ENCODE results near the gene LRRTM2.

The LRRTM2 gene

GRCh38 chr5:138883211-138883610, 8.1 kb upstream of the LRRTM2 start:
- H3K27ac ChIP-seq (ENCODE audit: low read depth, low read length) = peak overlapping the region; percentile 74
- no peaks in the 10 kb centered on the region for H3K27me3 ChIP-seq (ENCODE audit: control insufficient read depth, insufficient read depth, low read length)
- H3K36me3 ChIP-seq (ENCODE audit: control insufficient read depth, insufficient read depth, low read length) = peaks cover 24% of the 10 kb centered on the region
- H3K9ac ChIP-seq (ENCODE audit: low read length) = no peak overlapping the region
- no peak overlapping the region for H3K4me3 ChIP-seq (ENCODE audit: low read depth, low read length)
- no peaks in the 10 kb centered on the region for H3K9me3 ChIP-seq (ENCODE audit: control insufficient read depth, insufficient read depth, low read depth, low read length)
- peaks cover 40% of the 10 kb centered on the region for H3K4me1 ChIP-seq (ENCODE audit: control insufficient read depth, insufficient read depth, low read length)

GRCh38 chr5:138878437-138879235, 3.5 kb upstream of the LRRTM2 start:
- H3K36me3 ChIP-seq (ENCODE audit: control insufficient read depth, insufficient read depth, low read length) = peaks cover 3% of the 10 kb centered on the region; the same call in 1 of the 2 replicates
- H3K27me3 ChIP-seq (ENCODE audit: control insufficient read depth, insufficient read depth, low read length) = no peaks in the 10 kb centered on the region
- no peak overlapping the region for H3K9ac ChIP-seq (ENCODE audit: low read length)
- H3K9me3 ChIP-seq (ENCODE audit: control insufficient read depth, insufficient read depth, low read depth, low read length) = no peaks in the 10 kb centered on the region; the same call in 1 of the 2 replicates
- no peak overlapping the region for H3K4me3 ChIP-seq (ENCODE audit: low read depth, low read length)
- H3K4me1 ChIP-seq (ENCODE audit: control insufficient read depth, insufficient read depth, low read length) = peaks cover 49% of the 10 kb centered on the region
- 0 out of 2 replicates have a peak overlapping the region, but pooled peaks have one; percentile 1 for H3K27ac ChIP-seq (ENCODE audit: low read depth, low read length)

GRCh38 chr5:138876811-138877210, 1.7 kb upstream of the LRRTM2 start:
- Histone ChIP-seq H3K9me3 (ENCODE audit: control insufficient read depth, insufficient read depth, low read depth, low read length) (no peaks in the 10 kb centered on the region; the same call in 1 of the 2 replicates), H3K27me3 (ENCODE audit: control insufficient read depth, insufficient read depth, low read length) (no peaks in the 10 kb centered on the region), H3K4me3 (ENCODE audit: low read depth, low read length) (no peak overlapping the region), H3K4me1 (ENCODE audit: control insufficient read depth, insufficient read depth, low read length) (peaks cover 45% of the 10 kb centered on the region), H3K36me3 (ENCODE audit: control insufficient read depth, insufficient read depth, low read length) (peaks cover 3% of the 10 kb centered on the region; the same call in 1 of the 2 replicates), H3K27ac (ENCODE audit: low read depth, low read length) (no peak overlapping the region), H3K9ac (ENCODE audit: low read length) (no peak overlapping the region)

- H3K36me3 ChIP-seq (ENCODE audit: control insufficient read depth, insufficient read depth, low read length) = peaks cover 2% of the 10 kb centered on the region; the same call in 1 of the 2 replicates
- H3K4me3 ChIP-seq (ENCODE audit: low read depth, low read length) = no peak overlapping the region
- H3K9me3 ChIP-seq (ENCODE audit: control insufficient read depth, insufficient read depth, low read depth, low read length) = no peaks in the 10 kb centered on the region; the same call in 1 of the 2 replicates
- no peaks in the 10 kb centered on the region for H3K27me3 ChIP-seq (ENCODE audit: control insufficient read depth, insufficient read depth, low read length)
- H3K27ac ChIP-seq (ENCODE audit: low read depth, low read length) = no peak overlapping the region
- no peak overlapping the region for H3K9ac ChIP-seq (ENCODE audit: low read length)
- H3K4me1 ChIP-seq (ENCODE audit: control insufficient read depth, insufficient read depth, low read length) = peaks cover 53% of the 10 kb centered on the region
Observed at GRCh38 chr5:138875946-138876345, 811 bp upstream of the LRRTM2 start.

GRCh38 chr5:138875552-138875875, 379 bp upstream of the LRRTM2 start:
- Histone ChIP-seq H3K4me1 (ENCODE audit: control insufficient read depth, insufficient read depth, low read length) (peaks cover 57% of the 10 kb centered on the region), H3K9ac (ENCODE audit: low read length) (no peak overlapping the region), H3K36me3 (ENCODE audit: control insufficient read depth, insufficient read depth, low read length) (no peaks in the 10 kb centered on the region), H3K9me3 (ENCODE audit: control insufficient read depth, insufficient read depth, low read depth, low read length) (no peaks in the 10 kb centered on the region; the same call in 1 of the 2 replicates), H3K4me3 (ENCODE audit: low read depth, low read length) (no peak overlapping the region), H3K27ac (ENCODE audit: low read depth, low read length) (no peak overlapping the region), H3K27me3 (ENCODE audit: control insufficient read depth, insufficient read depth, low read length) (no peaks in the 10 kb centered on the region)

GRCh38 chr5:138874241-138874640, 894 bp downstream of the LRRTM2 start:
- no peak overlapping the region for H3K4me3 ChIP-seq (ENCODE audit: low read depth, low read length)
- H3K36me3 ChIP-seq (ENCODE audit: control insufficient read depth, insufficient read depth, low read length) = no peaks in the 10 kb centered on the region
- no peak overlapping the region for H3K9ac ChIP-seq (ENCODE audit: low read length)
- H3K27ac ChIP-seq (ENCODE audit: low read depth, low read length) = no peak overlapping the region
- H3K9me3 ChIP-seq (ENCODE audit: control insufficient read depth, insufficient read depth, low read depth, low read length) = no peaks in the 10 kb centered on the region; the same call in 1 of the 2 replicates
- H3K4me1 ChIP-seq (ENCODE audit: control insufficient read depth, insufficient read depth, low read length) = peaks cover 66% of the 10 kb centered on the region
- no peaks in the 10 kb centered on the region for H3K27me3 ChIP-seq (ENCODE audit: control insufficient read depth, insufficient read depth, low read length)

GRCh38 chr5:138873466-138874221, 1.5 kb downstream of the LRRTM2 start:
- H3K4me3 ChIP-seq (ENCODE audit: low read depth, low read length) = no peak overlapping the region
- H3K27me3 ChIP-seq (ENCODE audit: control insufficient read depth, insufficient read depth, low read length) = no peaks in the 10 kb centered on the region
- no peaks in the 10 kb centered on the region for H3K36me3 ChIP-seq (ENCODE audit: control insufficient read depth, insufficient read depth, low read length)
- no peak overlapping the region for H3K9ac ChIP-seq (ENCODE audit: low read length)
- H3K27ac ChIP-seq (ENCODE audit: low read depth, low read length) = no peak overlapping the region
- H3K4me1 ChIP-seq (ENCODE audit: control insufficient read depth, insufficient read depth, low read length) = peaks cover 65% of the 10 kb centered on the region
- no peaks in the 10 kb centered on the region; the same call in 1 of the 2 replicates for H3K9me3 ChIP-seq (ENCODE audit: control insufficient read depth, insufficient read depth, low read depth, low read length)

GRCh38 chr5:138872841-138873465, 2.2 kb downstream of the LRRTM2 start:
- H3K4me3 ChIP-seq (ENCODE audit: low read depth, low read length) = no peak overlapping the region
- no peaks in the 10 kb centered on the region for H3K36me3 ChIP-seq (ENCODE audit: control insufficient read depth, insufficient read depth, low read length)
- no peak overlapping the region for H3K9ac ChIP-seq (ENCODE audit: low read length)
- no peaks in the 10 kb centered on the region; the same call in 1 of the 2 replicates for H3K9me3 ChIP-seq (ENCODE audit: control insufficient read depth, insufficient read depth, low read depth, low read length)
- H3K27me3 ChIP-seq (ENCODE audit: control insufficient read depth, insufficient read depth, low read length) = no peaks in the 10 kb centered on the region
- peaks cover 63% of the 10 kb centered on the region for H3K4me1 ChIP-seq (ENCODE audit: control insufficient read depth, insufficient read depth, low read length)
- H3K27ac ChIP-seq (ENCODE audit: low read depth, low read length) = no peak overlapping the region

- Histone ChIP-seq H3K9ac (ENCODE audit: low read length) (peak overlapping the region; percentile 15), H3K9me3 (ENCODE audit: control insufficient read depth, insufficient read depth, low read depth, low read length) (no peaks in the 10 kb centered on the region), H3K4me3 (ENCODE audit: low read depth, low read length) (no peak overlapping the region), H3K4me1 (ENCODE audit: control insufficient read depth, insufficient read depth, low read length) (peaks cover 59% of the 10 kb centered on the region), H3K27ac (ENCODE audit: low read depth, low read length) (peak overlapping the region; percentile 70), H3K27me3 (ENCODE audit: control insufficient read depth, insufficient read depth, low read length) (no peaks in the 10 kb centered on the region), H3K36me3 (ENCODE audit: control insufficient read depth, insufficient read depth, low read length) (no peaks in the 10 kb centered on the region)
Observed at GRCh38 chr5:138870611-138871010, 4.5 kb downstream of the LRRTM2 start.

- Histone ChIP-seq H3K27me3 (ENCODE audit: control insufficient read depth, insufficient read depth, low read length) (no peaks in the 10 kb centered on the region), H3K4me3 (ENCODE audit: low read depth, low read length) (no peak overlapping the region), H3K9me3 (ENCODE audit: control insufficient read depth, insufficient read depth, low read depth, low read length) (no peaks in the 10 kb centered on the region), H3K27ac (ENCODE audit: low read depth, low read length) (peak overlapping the region; percentile 70), H3K36me3 (ENCODE audit: control insufficient read depth, insufficient read depth, low read length) (no peaks in the 10 kb centered on the region), H3K4me1 (ENCODE audit: control insufficient read depth, insufficient read depth, low read length) (peaks cover 53% of the 10 kb centered on the region), H3K9ac (ENCODE audit: low read length) (no peak overlapping the region)
Observed at GRCh38 chr5:138869763-138870500, 5.2 kb downstream of the LRRTM2 start.
